GM12891 (cell line): ENCODE data around the gene SMAD3. TPM values are rescaled to one million over a fixed set of nuclear protein-coding genes. Genes with fewer than 3 reads are reported as not detected.
"Not testable (repeated sequence)": the region's sequence is repeated elsewhere in the genome, so short reads cannot be mapped to it uniquely, and the experiment has no call there.

ENCODE experiments used
- DNase-seq: peaks from one replicate; pipeline ENCODE4 v3.0.0; 2011; ENCODE audit warnings: low spot score; ENCODE audit not compliant: insufficient read length
- FAIRE-seq: peaks from 2 replicates; lab custom pipeline; 2011; peaks lifted over from hg19 to GRCh38; lab: Jason Lieb, UNC
- PAX5 ChIP-seq: IDR thresholded peaks from 2 replicates; pipeline ENCODE4 v1.6.1; 2011; ENCODE audit warnings: low read length, moderate library complexity, mild to moderate bottlenecking; ENCODE audit not compliant: insufficient read depth, severe bottlenecking
- POLR2A ChIP-seq: IDR thresholded peaks from 2 replicates; pipeline ENCODE4 v1.6.1; 2011; ENCODE audit warnings: low read depth, low read length, control low read depth
- POLR2AphosphoS5 ChIP-seq: IDR thresholded peaks from 2 replicates; pipeline ENCODE4 v1.6.1; 2011; ENCODE audit warnings: low read depth, low read length, control low read depth
- POU2F2 ChIP-seq: IDR thresholded peaks from 2 replicates; pipeline ENCODE4 v1.6.1; 2011; ENCODE audit warnings: low read depth, mild to moderate bottlenecking, control low read depth, low read length, moderate library complexity
- SPI1 ChIP-seq: IDR thresholded peaks from 2 replicates; pipeline ENCODE4 v1.6.1; 2011; ENCODE audit warnings: low read depth, low read length, control low read depth
- TAF1 ChIP-seq: IDR thresholded peaks from 2 replicates; pipeline ENCODE4 v1.6.1; 2011; ENCODE audit warnings: low read depth, low read length, control low read depth
- polyA plus RNA-seq: library from polyadenylated mRNA; unstranded; fragments of >200 nt; gene quantifications from one replicate; pipeline ENCODE4 v1.2.1, GENCODE V29; 2012; ENCODE audit warnings: low read depth, missing spikeins, inconsistent platforms; ENCODE audit not compliant: missing spikeins

The SMAD3 gene
- polyA plus RNA-seq: 36.4 TPM

- FAIRE-seq (peak; percentile 78), DNase-seq (peak; percentile 78)
- TF ChIP-seq TAF1 (peak; percentile 79), PAX5 (no peak), SPI1 (no peak), POU2F2 (peak; percentile 84), POLR2AphosphoS5 (peak; percentile 84), POLR2A (peak; percentile 81)
These were observed at the start of gene SMAD3 for GRCh38 chr15:67065531-67066005. Gene SMAD3, plus strand, starts transcription at chr15:67065602. Its CDS starts 553 bp downstream, at chr15:67066155.

DNA sequence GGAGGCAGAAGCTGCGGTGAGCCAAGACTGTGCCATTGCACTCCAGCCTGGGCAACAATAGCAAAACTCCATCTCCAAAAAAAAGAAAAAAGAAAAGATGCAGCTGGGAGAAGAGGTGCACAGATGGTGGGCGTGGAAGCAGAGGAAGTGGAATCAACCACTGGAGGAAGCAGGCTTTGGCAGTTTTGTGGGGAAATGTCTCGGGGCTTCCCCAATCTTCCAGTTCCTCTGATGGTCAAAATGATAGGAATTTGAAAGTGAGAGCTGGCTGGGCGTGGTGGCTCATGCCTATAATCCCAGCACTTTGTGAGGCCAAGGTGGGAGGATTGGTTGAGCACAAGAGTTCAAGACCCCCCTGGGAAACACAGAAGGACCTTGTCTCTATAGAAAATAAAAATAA lies 48.1 kb upstream of the SMAD3 start:
- DNase-seq (no peak), FAIRE-seq (no peak)
- TF ChIP-seq SPI1: peak; percentile 43; the same call in 1 of the 2 replicates
- no peak for TF ChIP-seq POLR2A
- no peak for TF ChIP-seq POU2F2
- TF ChIP-seq PAX5: no peak
- no peak for TF ChIP-seq TAF1

- FAIRE-seq (no peak), DNase-seq (no peak)
- TF ChIP-seq POU2F2 (no peak), POLR2A (no peak), TAF1 (no peak), SPI1 (no peak)
These were observed 47.4 kb upstream of the SMAD3 start for GRCh38 chr15:67018026-67018425.

- no peak for DNase-seq
- FAIRE-seq: no peak
- TF ChIP-seq POU2F2 (no peak), POLR2AphosphoS5 (no peak), SPI1 (no peak), TAF1 (no peak), POLR2A (no peak), PAX5 (no peak)
These were observed 47.0 kb upstream of the SMAD3 start for GRCh38 chr15:67018441-67018840.

- no peak for DNase-seq
- no peak for TF ChIP-seq POLR2AphosphoS5
- no peak for TF ChIP-seq TAF1
- TF ChIP-seq POU2F2: no peak
- no peak for TF ChIP-seq SPI1
- no peak for TF ChIP-seq PAX5
- no peak for TF ChIP-seq POLR2A
- no peak for FAIRE-seq
These were observed 46.3 kb upstream of the SMAD3 start for GRCh38 chr15:67019069-67019468.

GRCh38 chr15:67019884-67020520 lies 45.4 kb upstream of the SMAD3 start:
- FAIRE-seq (no peak), DNase-seq (no peak)
- TF ChIP-seq SPI1: 0 out of 2 replicates have a peak, but pooled peaks have one; percentile 14
- no peak for TF ChIP-seq POLR2AphosphoS5

GRCh38 chr15:67020668-67021067 lies 44.7 kb upstream of the SMAD3 start:
- FAIRE-seq, DNase-seq: not testable (repeated sequence)

- no peak for DNase-seq
- no peak for FAIRE-seq
- TF ChIP-seq SPI1: no peak
These were observed 43.9 kb upstream of the SMAD3 start for GRCh38 chr15:67021455-67021854.

DNA sequence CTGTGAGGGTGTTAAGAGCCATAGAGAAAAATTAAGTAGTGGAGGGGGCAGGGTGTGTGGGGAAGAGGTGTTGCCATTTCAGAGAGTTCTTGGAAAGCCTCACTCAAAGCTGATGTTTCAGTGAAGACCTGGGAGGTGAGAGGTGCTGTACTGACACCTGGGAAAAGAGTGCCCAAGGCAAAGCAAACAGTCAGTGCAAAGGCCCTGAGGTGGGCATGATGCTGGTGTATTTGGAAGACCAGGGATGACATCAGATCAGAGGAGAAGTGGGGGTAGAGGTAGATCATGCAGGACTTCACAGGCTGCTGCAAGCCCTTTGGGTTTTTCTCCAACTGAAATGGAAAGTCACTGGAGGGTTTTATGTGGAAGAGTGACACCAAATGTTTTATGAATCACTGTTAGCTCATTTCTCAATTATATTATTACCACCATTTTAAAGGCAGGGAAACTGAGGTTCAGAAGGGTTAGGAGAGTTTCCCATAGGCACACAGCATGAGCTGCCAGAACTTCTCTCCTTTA lies 42.8 kb upstream of the SMAD3 start:
- no peak for DNase-seq
- TF ChIP-seq SPI1: no peak
- TF ChIP-seq POU2F2: no peak
- TF ChIP-seq POLR2AphosphoS5: no peak
- TF ChIP-seq POLR2A: no peak
- no peak for TF ChIP-seq PAX5
- no peak for TF ChIP-seq TAF1
- no peak for FAIRE-seq

DNA sequence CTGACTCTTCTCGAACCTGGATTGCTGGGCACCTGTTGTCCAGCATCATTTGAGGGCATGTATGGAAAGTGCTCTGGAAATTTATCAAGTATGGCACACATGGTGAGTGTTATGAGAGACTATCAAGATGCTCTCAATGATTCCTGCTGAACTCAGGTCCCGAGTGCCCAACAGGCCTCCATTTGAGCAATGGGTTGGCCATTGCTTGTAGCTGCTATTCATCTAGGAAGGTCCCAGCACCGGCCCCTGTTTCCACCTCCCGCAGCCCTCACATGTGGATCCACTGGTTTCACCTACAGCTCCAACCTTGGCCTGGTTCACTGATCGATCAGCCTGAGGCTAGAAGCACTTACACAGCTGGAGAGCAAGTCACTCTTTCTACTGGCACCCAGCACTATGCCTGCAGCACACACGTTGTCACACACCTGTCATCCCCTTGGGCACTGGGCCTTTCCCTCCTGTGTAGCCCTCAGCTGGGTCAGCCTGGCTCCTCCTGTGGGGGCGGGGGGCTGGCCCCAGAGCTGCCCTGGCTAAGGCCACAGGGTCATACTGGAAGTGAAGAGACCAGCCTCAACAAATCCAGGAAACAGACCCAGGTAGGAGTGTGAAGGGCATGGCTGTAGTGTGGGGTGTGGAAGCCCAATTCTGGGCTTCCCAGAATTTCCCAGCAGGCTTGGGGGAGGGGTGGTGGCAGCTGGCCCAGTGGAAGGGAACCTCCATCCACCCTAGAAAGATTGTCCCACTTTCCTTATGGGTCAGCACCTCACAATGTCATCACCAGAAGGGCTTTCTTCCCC lies 41.7 kb upstream of the SMAD3 start:
- no peak for TF ChIP-seq SPI1
- TF ChIP-seq POU2F2: no peak
- DNase-seq: no peak
- no peak for FAIRE-seq

DNA sequence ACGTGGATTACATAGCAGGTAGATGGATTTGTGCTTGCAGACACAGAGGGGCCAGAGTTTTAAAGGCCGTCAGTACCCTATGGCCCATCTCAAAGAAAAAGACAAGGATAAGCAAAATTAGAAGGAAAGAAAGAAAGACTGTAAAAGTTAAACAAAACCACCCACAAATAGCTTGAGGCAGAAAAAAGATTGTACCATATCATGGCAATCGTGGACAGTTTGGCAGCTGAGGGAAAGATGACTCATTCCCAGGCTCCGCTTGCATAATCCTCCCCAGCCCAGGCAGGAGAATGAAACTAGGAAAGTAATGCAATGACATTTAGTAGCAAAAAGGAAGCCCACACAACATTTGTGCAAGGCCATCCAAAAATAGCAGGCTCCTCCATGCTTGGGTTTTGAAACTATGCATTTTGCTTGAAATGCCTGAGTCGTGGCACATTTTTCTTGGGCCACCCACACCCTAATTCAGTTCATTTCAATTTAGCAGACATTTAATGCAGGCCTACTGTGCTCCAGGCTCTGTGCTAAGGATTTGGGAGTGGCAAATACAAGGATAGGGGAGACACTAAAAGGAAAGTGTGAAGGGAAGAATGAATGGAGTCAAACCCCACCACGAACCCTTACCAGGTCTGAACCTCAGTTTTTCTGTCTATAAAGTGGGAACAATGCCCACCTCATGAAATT lies 40.9 kb upstream of the SMAD3 start:
- TF ChIP-seq POU2F2: peak; percentile 63; the same call in 1 of the 2 replicates
- no peak for TF ChIP-seq PAX5
- no peak for FAIRE-seq
- no peak for DNase-seq
